ENCODE data around the gene MAMSTR.

DNA sequence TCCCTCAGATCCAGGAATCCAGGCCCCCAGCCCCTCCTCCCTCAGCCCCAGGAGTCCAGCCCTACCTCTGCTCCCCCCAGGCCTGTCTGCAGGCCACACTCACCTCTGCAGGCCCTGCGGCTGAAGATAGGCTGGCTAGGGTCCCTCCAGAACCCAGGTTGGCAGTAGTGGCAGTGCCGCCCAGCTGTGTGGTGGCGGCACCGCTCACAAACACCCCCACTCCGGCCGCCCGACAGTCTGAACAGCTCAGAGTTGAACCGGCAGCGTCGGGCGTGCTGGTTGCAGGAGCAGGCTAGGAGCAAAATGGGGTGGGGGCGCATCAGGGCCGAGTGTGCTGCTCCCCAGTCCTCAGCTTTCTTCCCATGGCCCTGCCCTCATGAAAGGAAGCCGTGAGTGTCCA lies 55.0 kb downstream of the MAMSTR start:
- TF ChIP-seq GATA2 (IDR thresholded peaks at IDR 0.05; ENCODE audit: low read depth, low read length) (no peak), GATA3 (IDR thresholded peaks at IDR 0.05; ENCODE audit: low read depth, low read length) (no peak)

All from SH-SY5Y (cell line).